Prostate gland (tissue), 2 donors: ENCODE data around the gene MYCBP.

Source experiments
- POLR2A ChIP-seq: fragments of 450-650 bp; IDR thresholded peaks from one replicate; pipeline ENCODE4 v1.6.1; 2016; ENCODE audit warnings: antibody characterized with exemption, mild to moderate bottlenecking
- POLR2AphosphoS5 ChIP-seq: sonication (generic); formaldehyde crosslinking; IDR thresholded peaks from one replicate; pipeline ENCODE4 v1.6.1; 2017; ENCODE audit warnings: antibody characterized with exemption
- TF ChIP-seq, protein P1 (sequence below), 4 experiments: fragments of 200-600 bp in 2 of 4; fragments of 450-650 bp in 2 of 4; sonication (generic) in 2 of 4; IDR thresholded peaks; 1 replicate in 3 of 4; 2 replicates in 1 of 4; pipeline ENCODE4 v1.5.1; 2016 to 2019; ENCODE audit warnings: antibody characterized with exemption in 4 of 4, mild to moderate bottlenecking in 2 of 4, moderate library complexity in 2 of 4

DNA sequence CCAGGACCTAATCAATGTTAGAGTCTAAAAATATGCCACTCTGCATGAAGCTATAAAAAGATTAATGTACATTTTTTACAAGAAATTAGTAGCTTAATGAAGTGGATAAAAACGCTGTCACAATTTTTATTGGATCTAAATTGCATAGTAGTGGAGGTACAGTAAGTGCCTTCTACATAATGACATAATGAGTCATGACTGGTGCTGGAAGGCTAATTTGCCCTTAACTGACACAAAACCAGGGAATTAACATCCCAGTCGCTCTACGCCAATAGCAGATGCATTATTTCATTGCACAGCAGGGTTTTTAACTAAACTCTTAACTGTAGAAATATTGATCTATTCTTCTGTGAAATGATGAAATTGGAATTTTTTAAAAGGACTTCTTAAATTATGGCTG is 46.9 kb downstream of the MYCBP start:
- TF ChIP-seq, protein P1, sequence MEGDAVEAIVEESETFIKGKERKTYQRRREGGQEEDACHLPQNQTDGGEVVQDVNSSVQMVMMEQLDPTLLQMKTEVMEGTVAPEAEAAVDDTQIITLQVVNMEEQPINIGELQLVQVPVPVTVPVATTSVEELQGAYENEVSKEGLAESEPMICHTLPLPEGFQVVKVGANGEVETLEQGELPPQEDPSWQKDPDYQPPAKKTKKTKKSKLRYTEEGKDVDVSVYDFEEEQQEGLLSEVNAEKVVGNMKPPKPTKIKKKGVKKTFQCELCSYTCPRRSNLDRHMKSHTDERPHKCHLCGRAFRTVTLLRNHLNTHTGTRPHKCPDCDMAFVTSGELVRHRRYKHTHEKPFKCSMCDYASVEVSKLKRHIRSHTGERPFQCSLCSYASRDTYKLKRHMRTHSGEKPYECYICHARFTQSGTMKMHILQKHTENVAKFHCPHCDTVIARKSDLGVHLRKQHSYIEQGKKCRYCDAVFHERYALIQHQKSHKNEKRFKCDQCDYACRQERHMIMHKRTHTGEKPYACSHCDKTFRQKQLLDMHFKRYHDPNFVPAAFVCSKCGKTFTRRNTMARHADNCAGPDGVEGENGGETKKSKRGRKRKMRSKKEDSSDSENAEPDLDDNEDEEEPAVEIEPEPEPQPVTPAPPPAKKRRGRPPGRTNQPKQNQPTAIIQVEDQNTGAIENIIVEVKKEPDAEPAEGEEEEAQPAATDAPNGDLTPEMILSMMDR (IDR thresholded peaks at IDR 0.05) = no peak
- TF ChIP-seq POLR2A (no peak), POLR2AphosphoS5 (no peak)
